Measurements from ENCODE around the gene DCTN4. TPM values are rescaled to one million over a fixed set of nuclear protein-coding genes. Genes with fewer than 3 reads are reported as not detected.

Gene DCTN4
- total RNA-seq, 1 donor from 2014 or later, result 92.1 TPM

- Mint-ChIP-seq H3K27ac (ENCODE audit: unreplicated experiment) (no peak overlapping the region), H3K9me3 (ENCODE audit: unreplicated experiment) (peaks cover 2% of the 10 kb centered on the region), H3K27me3 (ENCODE audit: unreplicated experiment) (peaks cover 2% of the 10 kb centered on the region), H3K36me3 (ENCODE audit: unreplicated experiment) (peaks cover 5% of the 10 kb centered on the region), H3K4me3 (ENCODE audit: unreplicated experiment) (no peak overlapping the region), H3K4me1 (ENCODE audit: low read depth, unreplicated experiment) (peaks cover 3% of the 10 kb centered on the region)
- no peak for TF ChIP-seq CTCF (IDR thresholded peaks at IDR 0.05; ENCODE audit: partially characterized antibody, unreplicated experiment)
- no peak for DNase-seq
Observed at GRCh38 chr5:150782850-150783249, 24.0 kb upstream of the DCTN4 start.

- Mint-ChIP-seq H3K4me3 (ENCODE audit: unreplicated experiment) (no peak overlapping the region), H3K27ac (ENCODE audit: unreplicated experiment) (no peak overlapping the region), H3K27me3 (ENCODE audit: unreplicated experiment) (peaks cover 3% of the 10 kb centered on the region), H3K36me3 (ENCODE audit: unreplicated experiment) (peaks cover 5% of the 10 kb centered on the region), H3K9me3 (ENCODE audit: unreplicated experiment) (peaks cover 2% of the 10 kb centered on the region), H3K4me1 (ENCODE audit: low read depth, unreplicated experiment) (peaks cover 3% of the 10 kb centered on the region)
- no peak for DNase-seq
- TF ChIP-seq CTCF (IDR thresholded peaks at IDR 0.05; ENCODE audit: partially characterized antibody, unreplicated experiment), result no peak
Observed at GRCh38 chr5:150781706-150782614, 23.1 kb upstream of the DCTN4 start.

- Mint-ChIP-seq H3K4me1 (ENCODE audit: low read depth, unreplicated experiment) (peaks cover 3% of the 10 kb centered on the region), H3K9me3 (ENCODE audit: unreplicated experiment) (peaks cover 2% of the 10 kb centered on the region), H3K27me3 (ENCODE audit: unreplicated experiment) (peaks cover 3% of the 10 kb centered on the region), H3K36me3 (ENCODE audit: unreplicated experiment) (peaks cover 1% of the 10 kb centered on the region), H3K4me3 (ENCODE audit: unreplicated experiment) (no peak overlapping the region), H3K27ac (ENCODE audit: unreplicated experiment) (no peak overlapping the region)
- DNase-seq, result no peak
- TF ChIP-seq CTCF (IDR thresholded peaks at IDR 0.05; ENCODE audit: partially characterized antibody, unreplicated experiment), result no peak
Observed at GRCh38 chr5:150780816-150781221, 22.0 kb upstream of the DCTN4 start.

GRCh38 chr5:150780187-150780692, 21.4 kb upstream of the DCTN4 start:
- Mint-ChIP-seq H3K27me3 (ENCODE audit: unreplicated experiment) (peaks cover 3% of the 10 kb centered on the region), H3K4me1 (ENCODE audit: low read depth, unreplicated experiment) (peaks cover 3% of the 10 kb centered on the region), H3K9me3 (ENCODE audit: unreplicated experiment) (peaks cover 2% of the 10 kb centered on the region), H3K27ac (ENCODE audit: unreplicated experiment) (no peak overlapping the region), H3K4me3 (ENCODE audit: unreplicated experiment) (no peak overlapping the region), H3K36me3 (ENCODE audit: unreplicated experiment) (no peaks in the 10 kb centered on the region)
- no peak for TF ChIP-seq CTCF (IDR thresholded peaks at IDR 0.05; ENCODE audit: partially characterized antibody, unreplicated experiment)
- DNase-seq, result no peak

Data from glutamatergic neuron (in vitro differentiated cells).